Astrocyte (in vitro differentiated cells and primary cell): Measurements from ENCODE around the gene STMN1.

ENCODE experiments used
- CTCF ChIP-seq: IDR thresholded peaks from 2 replicates; pipeline ENCODE4 v1.5.1; 2011; ENCODE audit warnings: low read depth, mild to moderate bottlenecking, inconsistent platforms, low read length, moderate library complexity; ENCODE audit not compliant: insufficient read depth
- EZH2 ChIP-seq: IDR thresholded peaks from 2 replicates; pipeline ENCODE4 v1.6.1; 2012; ENCODE audit warnings: mild to moderate bottlenecking, low read length, inconsistent platforms; ENCODE audit not compliant: insufficient read depth

GRCh38 chr1:25904943-25905679, 1.1 kb downstream of the STMN1 start:
- peak; percentile 32 for TF ChIP-seq CTCF
- TF ChIP-seq EZH2 = no peak
